ENCODE data around the gene SWI5. TPM values are rescaled to one million over a fixed set of nuclear protein-coding genes. Genes with fewer than 3 reads are reported as not detected.
A peak's percentile ranks its signal among the peaks of the same experiment; 100 is the strongest.

SWI5 gene
- total and polyA plus RNA-seq, 2 experiments from 2014 or later: 43.3 to 60.7 TPM

DNA sequence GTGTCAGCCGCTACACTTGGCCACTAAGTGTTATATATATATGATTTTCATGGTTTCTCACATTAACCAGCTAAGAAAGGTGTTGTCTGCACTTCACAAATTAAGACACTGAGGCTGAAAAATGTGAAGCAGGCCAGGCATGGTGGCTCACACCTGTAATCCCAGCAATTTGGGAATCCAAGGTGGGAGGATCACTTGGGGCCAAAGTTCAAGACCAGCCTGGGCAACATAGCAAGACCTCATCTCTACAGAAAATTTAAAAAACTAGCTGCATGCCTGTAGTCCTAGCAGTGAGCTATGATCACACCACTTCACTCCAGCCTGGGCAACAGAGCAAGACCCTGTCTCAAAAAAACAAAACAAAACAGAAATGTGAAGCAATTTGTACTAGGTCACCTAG lies 48.3 kb downstream of the SWI5 start:
- Histone ChIP-seq H3K4me3 (no peak overlapping the region), H3K27ac (no peak overlapping the region), H3K4me2 (ENCODE audit: unreplicated experiment) (peak overlapping the region; percentile 83), H3K9ac (peak overlapping the region; percentile 88), H2AFZ (no peak overlapping the region), H3K36me3 (ENCODE audit: low read depth) (0 out of 2 replicates have a peak, but pooled peaks cover 9% of the 10 kb centered on the region), H3K9me2 (ENCODE audit: insufficient read depth) (no peaks in the 10 kb centered on the region), H3K9me3 (ENCODE audit: low read depth) (no peaks in the 10 kb centered on the region), H3K79me2 (ENCODE audit: insufficient read depth) (peaks cover 73% of the 10 kb centered on the region), H3F3A (ENCODE audit: insufficient read depth) (peaks cover 11% of the 10 kb centered on the region; the same call in 1 of the 2 replicates), H3K4me1 (ENCODE audit: insufficient read depth) (peaks cover 13% of the 10 kb centered on the region), H4K20me1 (ENCODE audit: insufficient read depth) (no peaks in the 10 kb centered on the region), H3K27me3 (replicated peaks; ENCODE audit: insufficient read depth) (no peaks in the 10 kb centered on the region)
- no peak for TF ChIP-seq EZH2phosphoT487 (IDR thresholded peaks at IDR 0.05; ENCODE audit: insufficient read depth, low read depth)
- TF ChIP-seq EZH2 (IDR thresholded peaks at IDR 0.05; ENCODE audit: insufficient read depth, poor library complexity, severe bottlenecking): no peak
- WGBS, 2 experiments (ENCODE audit: low coverage in 1 of 2, low lambda C conversion rate in 2 of 2, missing lambda C conversion rate in 2 of 2): 100% methylated on average over 1 of the region's 1 CpG
- in situ Hi-C loops (cut with MboI): no loop called here
- no peak for DNase-seq

DNA sequence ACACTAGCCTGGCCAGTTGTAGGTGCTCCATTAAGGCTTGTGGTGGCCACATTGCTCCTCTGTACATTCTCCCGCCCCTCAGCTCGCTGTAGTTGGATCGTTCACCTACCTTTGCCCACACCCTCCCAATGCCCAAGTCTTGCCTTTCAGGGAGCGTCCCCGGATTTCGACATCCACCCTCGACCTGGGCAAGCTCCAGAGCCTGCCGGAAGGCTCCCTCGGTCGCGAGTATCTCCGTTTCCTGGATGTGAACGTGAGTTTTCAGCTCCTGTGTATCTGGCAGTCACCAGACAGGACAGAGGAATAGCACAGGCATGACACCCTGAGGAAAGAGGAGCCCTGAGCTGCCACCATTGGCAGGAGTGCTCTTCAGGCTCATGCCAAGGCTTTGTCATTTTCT lies 49.6 kb downstream of the SWI5 start:
- WGBS, 2 experiments (ENCODE audit: low coverage in 1 of 2, low lambda C conversion rate in 2 of 2, missing lambda C conversion rate in 2 of 2): 85 to 86% methylated on average over 13 of the region's 13 CpGs
- Histone ChIP-seq H3K27me3 (replicated peaks; ENCODE audit: insufficient read depth) (no peaks in the 10 kb centered on the region), H2AFZ (no peak overlapping the region), H3F3A (ENCODE audit: insufficient read depth) (peaks cover 11% of the 10 kb centered on the region; the same call in 1 of the 2 replicates), H3K4me2 (ENCODE audit: unreplicated experiment) (no peak overlapping the region), H3K9me2 (ENCODE audit: insufficient read depth) (no peaks in the 10 kb centered on the region), H3K4me3 (no peak overlapping the region), H3K36me3 (ENCODE audit: low read depth) (0 out of 2 replicates have a peak, but pooled peaks cover 9% of the 10 kb centered on the region), H3K27ac (no peak overlapping the region), H3K9ac (no peak overlapping the region), H3K4me1 (ENCODE audit: insufficient read depth) (peaks cover 13% of the 10 kb centered on the region), H3K79me2 (ENCODE audit: insufficient read depth) (peaks cover 64% of the 10 kb centered on the region), H4K20me1 (ENCODE audit: insufficient read depth) (no peaks in the 10 kb centered on the region), H3K9me3 (ENCODE audit: low read depth) (no peaks in the 10 kb centered on the region)
- TF ChIP-seq EZH2 (IDR thresholded peaks at IDR 0.05; ENCODE audit: insufficient read depth, poor library complexity, severe bottlenecking): no peak
- no peak for TF ChIP-seq EZH2phosphoT487 (IDR thresholded peaks at IDR 0.05; ENCODE audit: insufficient read depth, low read depth)
- DNase-seq: no peak
- in situ Hi-C loops (cut with MboI): no loop called here

DNA sequence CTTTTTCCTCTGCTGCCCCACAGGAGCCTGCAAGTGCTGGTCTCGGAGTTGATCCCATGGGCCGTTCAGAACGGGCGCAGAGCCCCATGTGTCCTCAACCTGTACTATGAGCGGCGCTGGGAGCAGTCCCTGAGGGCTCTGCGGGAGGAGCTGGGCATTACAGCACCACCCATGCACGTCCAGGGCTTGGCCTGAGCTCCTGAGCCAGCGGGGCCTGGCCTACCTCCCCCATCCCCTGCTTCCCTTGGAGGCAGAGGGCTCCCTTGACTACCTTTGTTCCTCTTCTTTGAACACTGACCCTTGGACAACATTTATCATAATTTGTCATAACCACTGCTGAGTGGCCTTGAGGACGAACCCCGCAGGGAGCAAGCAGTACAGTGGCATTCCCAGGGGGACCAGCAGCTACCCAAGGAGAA lies 57.4 kb downstream of the SWI5 start:
- TF ChIP-seq EZH2 (IDR thresholded peaks at IDR 0.05; ENCODE audit: insufficient read depth, poor library complexity, severe bottlenecking) (no peak), EZH2phosphoT487 (IDR thresholded peaks at IDR 0.05; ENCODE audit: insufficient read depth, low read depth) (no peak)
- H3F3A ChIP-seq (ENCODE audit: insufficient read depth): 0 out of 2 replicates have a peak, but pooled peaks cover 6% of the 10 kb centered on the region

DNA sequence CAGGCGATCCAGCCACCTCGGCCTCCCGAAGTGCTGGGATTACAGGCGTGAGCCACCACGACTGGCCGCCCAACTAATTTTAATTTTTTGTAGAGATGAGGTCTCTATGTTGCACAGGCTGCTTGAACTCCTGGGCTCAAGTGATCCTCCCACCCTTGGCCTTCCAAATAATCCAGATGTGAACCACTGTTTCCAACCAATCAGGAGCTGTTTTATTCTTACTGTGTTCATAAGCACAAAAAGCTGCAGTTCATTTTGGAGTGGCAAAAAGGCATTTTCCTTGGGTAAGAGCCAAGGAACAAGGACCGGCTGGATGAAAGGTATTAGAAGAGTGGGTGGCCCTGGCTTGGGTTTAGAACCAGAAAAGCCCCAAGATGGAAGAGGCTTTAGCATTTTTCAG lies 59.1 kb downstream of the SWI5 start:
- Histone ChIP-seq H3K36me3 (ENCODE audit: low read depth) (no peaks in the 10 kb centered on the region), H3K4me1 (ENCODE audit: insufficient read depth) (no peaks in the 10 kb centered on the region), H3K4me3 (no peak overlapping the region), H4K20me1 (ENCODE audit: insufficient read depth) (no peaks in the 10 kb centered on the region), H3F3A (ENCODE audit: insufficient read depth) (peaks cover 12% of the 10 kb centered on the region), H3K9ac (no peak overlapping the region), H3K9me2 (ENCODE audit: insufficient read depth) (no peaks in the 10 kb centered on the region), H3K9me3 (ENCODE audit: low read depth) (no peaks in the 10 kb centered on the region), H3K27me3 (replicated peaks; ENCODE audit: insufficient read depth) (no peaks in the 10 kb centered on the region), H3K4me2 (ENCODE audit: unreplicated experiment) (no peak overlapping the region), H3K79me2 (ENCODE audit: insufficient read depth) (no peaks in the 10 kb centered on the region), H2AFZ (no peak overlapping the region), H3K27ac (no peak overlapping the region)
- TF ChIP-seq EZH2phosphoT487 (IDR thresholded peaks at IDR 0.05; ENCODE audit: insufficient read depth, low read depth) (no peak), EZH2 (IDR thresholded peaks at IDR 0.05; ENCODE audit: insufficient read depth, poor library complexity, severe bottlenecking) (no peak)
- no peak for DNase-seq
- 41 to 49% methylated on average over 7 of the region's 7 CpGs for WGBS, 2 experiments (ENCODE audit: low coverage in 1 of 2, low lambda C conversion rate in 2 of 2, missing lambda C conversion rate in 2 of 2)
- in situ Hi-C loops (cut with MboI): no loop called here

More for the DNA sequence above, 57.4 kb downstream of the SWI5 start:
- Histone ChIP-seq H3K9ac (no peak overlapping the region), H3K27ac (no peak overlapping the region), H3K9me2 (ENCODE audit: insufficient read depth) (no peaks in the 10 kb centered on the region), H3K9me3 (ENCODE audit: low read depth) (no peaks in the 10 kb centered on the region), H3K4me2 (ENCODE audit: unreplicated experiment) (no peak overlapping the region), H3K27me3 (replicated peaks; ENCODE audit: insufficient read depth) (no peaks in the 10 kb centered on the region), H4K20me1 (ENCODE audit: insufficient read depth) (no peaks in the 10 kb centered on the region), H2AFZ (no peak overlapping the region), H3K4me3 (no peak overlapping the region), H3K4me1 (ENCODE audit: insufficient read depth) (no peaks in the 10 kb centered on the region), H3K36me3 (ENCODE audit: low read depth) (no peaks in the 10 kb centered on the region), H3K79me2 (ENCODE audit: insufficient read depth) (no peaks in the 10 kb centered on the region)
- 85 to 89% methylated on average over 11 of the region's 11 CpGs for WGBS, 2 experiments (ENCODE audit: low coverage in 1 of 2, low lambda C conversion rate in 2 of 2, missing lambda C conversion rate in 2 of 2)
- in situ Hi-C loops (cut with MboI): no loop called here
- DNase-seq: no peak

DNA sequence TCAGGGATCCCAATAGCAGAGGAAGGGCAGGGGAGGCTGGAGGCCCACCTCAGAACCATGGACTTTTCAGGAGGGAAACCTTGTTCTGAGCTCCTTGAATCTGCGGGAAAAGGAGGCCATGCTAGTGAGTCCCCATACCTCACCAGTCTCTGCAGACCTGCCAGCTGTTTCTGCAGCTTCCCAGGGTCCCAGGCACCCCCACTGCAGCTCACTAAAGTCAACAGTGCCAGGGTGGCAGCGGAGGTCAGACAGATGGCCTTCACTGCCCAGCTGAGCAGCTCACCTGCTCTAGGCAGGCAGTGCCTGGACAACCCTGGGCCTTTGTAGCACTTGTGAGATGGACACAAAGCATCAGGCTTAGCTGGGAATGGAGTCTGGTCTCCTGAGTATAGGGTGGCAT lies 59.8 kb downstream of the SWI5 start:
- 88 to 94% methylated on average over 2 of the region's 2 CpGs for WGBS, 2 experiments (ENCODE audit: low coverage in 1 of 2, low lambda C conversion rate in 2 of 2, missing lambda C conversion rate in 2 of 2)
- in situ Hi-C loops (cut with MboI): no loop called here
- no peaks in the 10 kb centered on the region for H3K36me3 ChIP-seq (ENCODE audit: low read depth)

More for the DNA sequence above, 59.8 kb downstream of the SWI5 start:
- Histone ChIP-seq H3K4me3 (no peak overlapping the region), H3K79me2 (ENCODE audit: insufficient read depth) (peaks cover under 1% of the 10 kb centered on the region; the same call in 1 of the 2 replicates), H2AFZ (no peak overlapping the region), H3K4me2 (ENCODE audit: unreplicated experiment) (no peak overlapping the region), H3K9me2 (ENCODE audit: insufficient read depth) (no peaks in the 10 kb centered on the region), H4K20me1 (ENCODE audit: insufficient read depth) (no peaks in the 10 kb centered on the region), H3K27me3 (replicated peaks; ENCODE audit: insufficient read depth) (no peaks in the 10 kb centered on the region), H3K4me1 (ENCODE audit: insufficient read depth) (no peaks in the 10 kb centered on the region), H3K27ac (no peak overlapping the region), H3K9me3 (ENCODE audit: low read depth) (no peaks in the 10 kb centered on the region), H3K9ac (no peak overlapping the region), H3F3A (ENCODE audit: insufficient read depth) (peaks cover 12% of the 10 kb centered on the region)
- no peak for DNase-seq
- TF ChIP-seq EZH2phosphoT487 (IDR thresholded peaks at IDR 0.05; ENCODE audit: insufficient read depth, low read depth): no peak
- no peak for TF ChIP-seq EZH2 (IDR thresholded peaks at IDR 0.05; ENCODE audit: insufficient read depth, poor library complexity, severe bottlenecking)
